ENCODE data around the gene C6orf62. TPM values are rescaled to one million over a fixed set of nuclear protein-coding genes. Genes with fewer than 3 reads are reported as not detected.
"Not testable (repeated sequence)": the region's sequence is repeated elsewhere in the genome, so short reads cannot be mapped to it uniquely, and the experiment has no call there.

Gene C6orf62
- polyA plus RNA-seq, 1 donor from 2014 or later: 105 TPM

DNA sequence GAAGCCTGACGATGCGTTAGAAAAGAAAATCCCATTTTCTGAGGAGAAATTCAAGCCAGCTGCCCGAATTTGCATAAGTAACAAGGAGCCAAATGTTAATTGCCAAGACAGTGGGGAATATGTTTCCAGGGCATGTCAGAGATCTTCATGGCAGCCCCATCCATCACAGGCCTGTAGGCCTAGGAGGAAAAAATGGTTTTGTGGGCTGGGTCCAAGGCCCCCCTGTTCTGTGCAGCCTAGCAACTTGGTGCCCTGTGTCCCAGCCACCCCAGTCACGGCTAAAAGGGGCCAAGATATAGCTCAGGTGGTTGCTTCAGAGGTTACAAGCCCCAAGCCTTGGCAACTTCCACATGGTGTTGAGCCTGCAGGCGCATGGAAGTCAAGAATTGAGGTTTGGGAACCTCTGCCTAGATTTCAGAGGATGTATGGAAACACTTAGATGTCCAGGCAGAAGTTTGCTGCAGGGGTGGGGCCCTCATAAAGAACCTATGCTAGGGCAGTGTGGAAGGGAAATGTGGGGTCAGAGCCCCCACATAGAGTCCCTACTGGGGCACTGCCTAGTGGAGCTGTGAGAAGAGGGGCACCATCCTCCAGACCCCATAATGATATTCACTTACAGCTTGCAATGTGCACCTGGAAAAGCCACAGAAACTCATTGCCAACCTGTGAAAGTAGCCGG lies 12.6 kb upstream of the C6orf62 start:
- not testable (repeated sequence) for H3K36me3 ChIP-seq (ENCODE audit: insufficient read depth, low read length); H3K4me2 ChIP-seq (ENCODE audit: low read length); H2AFZ ChIP-seq (ENCODE audit: low read depth, low read length); H3K79me2 ChIP-seq (replicated peaks; ENCODE audit: insufficient read depth, low read length); H3K9me3 ChIP-seq (ENCODE audit: low read length); H4K20me1 ChIP-seq (ENCODE audit: insufficient read depth); H3F3A ChIP-seq (ENCODE audit: insufficient read depth, low read length, poor library complexity, severe bottlenecking); H3K27me3 ChIP-seq (ENCODE audit: insufficient read depth, low read depth, low read length); H3K27ac ChIP-seq (ENCODE audit: low read length); H3K9ac ChIP-seq (ENCODE audit: low read length); H3K4me3 ChIP-seq (ENCODE audit: low read length); H3K9me2 ChIP-seq (ENCODE audit: insufficient read depth, low read length)

GRCh38 chr6:24730653-24731052 lies 11.7 kb upstream of the C6orf62 start:
- H3K27ac ChIP-seq (ENCODE audit: low read length); H3K27me3 ChIP-seq (ENCODE audit: insufficient read depth, low read depth, low read length); H3K9me3 ChIP-seq (ENCODE audit: low read length); H3K79me2 ChIP-seq (replicated peaks; ENCODE audit: insufficient read depth, low read length); H2AFZ ChIP-seq (ENCODE audit: low read depth, low read length); H3K9ac ChIP-seq (ENCODE audit: low read length); H3K4me3 ChIP-seq (ENCODE audit: low read length); H3K9me2 ChIP-seq (ENCODE audit: insufficient read depth, low read length); H3K36me3 ChIP-seq (ENCODE audit: insufficient read depth, low read length); H3F3A ChIP-seq (ENCODE audit: insufficient read depth, low read length, poor library complexity, severe bottlenecking); H3K4me2 ChIP-seq (ENCODE audit: low read length); H4K20me1 ChIP-seq (ENCODE audit: insufficient read depth): not testable (repeated sequence)

- H2AFZ ChIP-seq (ENCODE audit: low read depth, low read length): no peak overlapping the region
- no peak overlapping the region for H3K27ac ChIP-seq (ENCODE audit: low read length)
These were observed 4.3 kb upstream of the C6orf62 start for GRCh38 chr6:24723270-24723669.

More at GRCh38 chr6:24723270-24723669, 4.3 kb upstream of the C6orf62 start:
- Histone ChIP-seq H3K4me2 (ENCODE audit: low read length) (no peak overlapping the region), H3K9me2 (ENCODE audit: insufficient read depth, low read length) (no peaks in the 10 kb centered on the region), H3K9me3 (ENCODE audit: low read length) (no peaks in the 10 kb centered on the region), H4K20me1 (ENCODE audit: insufficient read depth) (no peaks in the 10 kb centered on the region), H3K9ac (ENCODE audit: low read length) (no peak overlapping the region), H3K27me3 (ENCODE audit: insufficient read depth, low read depth, low read length) (no peaks in the 10 kb centered on the region), H3K4me3 (ENCODE audit: low read length) (no peak overlapping the region), H3F3A (ENCODE audit: insufficient read depth, low read length, poor library complexity, severe bottlenecking) (no peaks in the 10 kb centered on the region), H3K36me3 (ENCODE audit: insufficient read depth, low read length) (no peaks in the 10 kb centered on the region), H3K79me2 (replicated peaks; ENCODE audit: insufficient read depth, low read length) (peaks cover 15% of the 10 kb centered on the region)
- TF ChIP-seq TAF1 (IDR thresholded peaks at IDR 0.05; ENCODE audit: low read depth) (no peak), RAD21 (conservative IDR thresholded peaks at IDR 0.05) (no peak), CTCF (IDR thresholded peaks at IDR 0.05; ENCODE audit: poor library complexity, severe bottlenecking) (no peak), EP300 (conservative IDR thresholded peaks at IDR 0.05; ENCODE audit: poor library complexity, severe bottlenecking) (no peak), REST (IDR thresholded peaks at IDR 0.05; ENCODE audit: borderline replicate concordance) (no peak), SMC3 (conservative IDR thresholded peaks at IDR 0.05; ENCODE audit: poor library complexity) (no peak), MXI1 (conservative IDR thresholded peaks at IDR 0.05; ENCODE audit: poor library complexity, severe bottlenecking) (no peak), EZH2 (IDR thresholded peaks at IDR 0.05; ENCODE audit: borderline replicate concordance, insufficient read depth, low read length, poor library complexity, severe bottlenecking) (no peak), POLR2AphosphoS5 (IDR thresholded peaks at IDR 0.05) (no peak)
